Ramos (cell line): ENCODE results near the gene EPB41.
"Not testable (repeated sequence)": the region's sequence is repeated elsewhere in the genome, so short reads cannot be mapped to it uniquely, and the experiment has no call there.

Experiments used
- in situ Hi-C: fragments of 300-500 bp; cut with MboI; formaldehyde crosslinking; loops from one replicate; pipeline ENCODE4 v1.14.3; 2022; ENCODE audit warnings: low sequenced_read_pairs; ENCODE audit not compliant: unreplicated experiment

EPB41 gene

DNA sequence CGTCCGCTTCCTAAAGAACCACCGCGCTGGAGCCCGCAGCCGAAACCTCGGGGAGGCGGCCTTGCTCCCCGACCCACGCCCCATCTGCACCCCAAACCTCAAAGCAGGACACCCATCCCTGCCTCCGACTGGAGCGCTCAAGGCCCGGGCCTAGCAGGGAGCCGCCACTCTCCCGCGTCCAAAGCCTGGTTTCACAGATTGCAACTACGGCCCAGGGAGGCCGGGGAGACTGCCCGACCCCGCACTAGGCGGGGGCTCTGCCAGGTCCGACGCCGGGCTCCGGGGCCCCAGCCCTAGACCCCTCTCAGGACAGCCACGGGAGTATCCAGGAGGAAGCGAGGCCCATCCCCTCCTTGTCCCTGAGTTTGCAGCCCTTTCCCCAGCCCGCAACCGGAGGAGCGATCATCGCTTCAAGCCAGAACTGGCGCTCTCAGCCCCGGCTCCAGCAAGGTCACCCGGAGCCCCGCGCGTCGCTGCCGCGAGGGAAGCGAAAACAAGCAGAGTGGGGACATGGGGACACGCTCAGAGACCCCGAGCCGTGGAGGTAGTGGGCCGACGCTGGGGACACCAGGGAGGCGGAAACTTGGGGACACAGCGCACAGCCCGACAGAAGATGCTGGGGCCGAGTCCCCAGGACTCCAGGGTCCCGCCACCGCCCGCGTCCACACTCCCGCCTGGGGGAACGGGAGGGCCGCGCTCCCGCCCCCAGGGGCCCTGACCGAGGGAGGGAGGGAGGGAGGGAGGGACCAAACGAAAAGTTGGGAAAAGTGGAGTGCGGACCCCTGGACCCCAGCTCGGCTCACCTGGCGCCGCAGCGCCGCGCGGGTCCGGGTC is 208.9 kb downstream of the EPB41 start:
- in situ Hi-C loops, result no loop called here

DNA sequence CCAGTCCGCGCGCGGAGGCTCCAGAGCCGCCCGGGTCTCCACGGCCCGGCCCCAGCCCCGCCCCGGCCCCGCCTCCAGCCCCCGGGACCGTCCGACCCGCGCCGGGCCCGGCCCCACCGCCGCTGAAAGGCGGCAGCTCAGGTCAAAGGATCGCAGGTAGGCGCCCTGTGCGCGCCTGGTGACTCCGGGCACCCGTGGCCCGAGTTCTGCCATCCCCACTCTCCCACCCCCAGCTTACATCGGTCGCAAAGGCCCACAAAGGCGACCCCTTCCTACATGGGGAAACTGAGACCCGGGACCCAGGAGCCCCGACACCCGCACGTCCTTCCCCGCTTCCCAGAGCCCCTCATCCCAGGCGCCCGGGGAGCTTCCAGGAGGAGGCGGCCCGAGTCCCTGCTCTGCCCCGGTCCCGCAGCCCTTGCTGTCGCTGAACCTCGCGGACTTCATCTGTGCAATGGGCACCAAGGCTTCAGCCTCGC is 209.6 kb downstream of the EPB41 start, which contains the start of gene TMEM200B:
Gene TMEM200B (minus strand): TSS at position 17 of the 479 bp plus-strand sequence. CDS start 2,075 bp downstream, outside the sequence.
- in situ Hi-C loops, result no loop called here

DNA sequence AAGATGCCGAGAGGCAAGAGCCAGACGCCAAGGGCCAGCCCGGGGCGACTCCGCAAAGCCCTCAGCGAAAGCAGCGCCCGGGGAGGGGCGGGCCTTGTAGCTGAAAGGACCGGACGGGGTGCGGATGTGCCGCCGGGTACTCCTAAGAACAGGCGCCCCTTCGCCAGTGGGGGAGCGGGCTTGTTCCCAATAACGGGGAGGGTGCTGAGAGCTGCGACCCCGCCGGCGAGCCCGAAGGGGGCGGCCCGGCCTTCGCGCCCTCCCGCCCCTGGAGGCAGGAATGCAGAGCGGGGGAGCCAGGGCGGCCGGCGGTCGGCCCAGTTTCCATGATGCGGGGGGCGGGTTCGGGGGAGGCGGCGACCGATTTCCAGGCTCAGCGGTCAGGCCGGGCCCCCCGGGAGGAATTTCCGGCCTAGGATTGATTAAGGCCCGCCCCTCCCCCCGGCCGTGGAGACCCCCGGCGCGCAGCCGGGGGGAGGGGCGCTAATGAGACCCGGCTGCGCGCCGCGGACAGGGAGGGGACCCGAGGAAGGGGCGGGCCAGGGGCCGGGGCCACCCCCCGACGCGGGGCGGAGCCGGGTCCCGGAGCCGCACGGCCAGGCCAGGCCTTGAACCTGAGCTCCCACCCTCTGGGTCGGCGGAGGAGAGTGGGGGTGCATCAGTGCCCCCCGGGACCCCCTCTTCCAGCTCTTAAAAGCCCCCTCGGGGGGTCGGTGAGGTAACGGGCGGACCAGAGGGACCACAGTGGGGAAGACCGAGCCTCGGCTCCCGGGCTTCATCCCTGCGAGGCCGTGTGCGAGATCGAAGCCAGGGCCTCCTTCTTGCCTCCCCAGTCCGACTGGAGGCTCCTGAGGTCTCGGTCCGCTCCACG is 210.2 kb downstream of the EPB41 start:
- in situ Hi-C loops, result no loop called here

DNA sequence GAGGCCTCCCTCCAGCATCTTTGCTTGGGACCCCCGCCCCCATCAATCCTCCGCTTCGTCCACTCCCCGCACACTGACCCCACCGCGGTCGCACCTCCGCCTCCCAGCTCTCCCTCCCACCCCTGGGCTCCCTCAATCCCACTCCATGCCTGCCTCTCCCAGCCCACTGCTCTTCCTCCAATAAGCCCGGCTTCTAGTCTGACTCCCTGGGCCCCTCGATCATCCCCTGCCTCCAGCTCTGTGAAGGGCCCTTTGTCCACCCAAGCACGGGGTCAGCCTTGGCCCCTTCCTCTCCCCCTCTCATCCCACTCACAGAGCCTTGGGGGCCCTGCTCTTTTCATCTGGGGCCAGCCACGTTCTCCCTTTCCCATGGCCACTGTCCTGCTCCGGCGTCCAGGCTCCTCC is 210.9 kb downstream of the EPB41 start:
- in situ Hi-C loops, result no loop called here

DNA sequence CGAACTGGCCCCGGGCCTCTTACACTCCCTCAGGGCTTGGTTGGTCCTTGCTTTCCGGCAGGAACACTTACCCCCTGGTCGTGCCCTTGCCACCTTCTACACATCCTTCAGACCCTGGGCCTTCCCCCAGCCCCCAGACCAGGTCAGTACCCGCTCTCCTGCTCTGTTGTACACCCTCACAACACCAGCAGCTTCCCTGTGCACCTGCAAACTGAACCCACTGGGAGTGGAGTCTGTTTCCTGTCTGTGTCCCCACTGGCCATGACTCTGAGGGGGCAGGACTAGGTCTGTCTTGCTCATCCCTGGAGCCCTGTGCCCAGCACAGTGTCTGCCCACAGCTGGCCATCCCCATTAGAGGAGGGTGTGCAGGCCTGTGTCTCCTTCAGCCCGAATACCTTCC is 211.4 kb downstream of the EPB41 start:
- in situ Hi-C loops, result no loop called here

DNA sequence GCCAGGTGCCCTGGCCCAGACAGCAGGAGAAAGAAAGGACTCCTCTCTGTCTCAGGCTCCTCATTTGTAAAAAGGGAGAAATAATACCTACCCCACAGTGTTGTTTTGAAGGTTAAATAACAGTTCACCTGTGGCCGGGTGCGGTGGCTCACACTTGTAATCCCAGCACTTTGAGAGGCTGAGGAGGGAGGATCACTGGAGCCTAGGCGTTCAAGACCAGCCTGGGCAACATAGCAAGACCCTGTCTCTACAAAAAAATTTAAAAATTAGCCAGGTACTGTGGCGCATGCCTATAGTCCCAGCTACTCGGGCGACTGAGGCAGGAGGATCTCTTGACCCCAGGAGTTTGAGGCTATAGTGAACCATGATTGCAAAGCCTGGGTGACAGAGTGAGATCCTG is 211.8 kb downstream of the EPB41 start:
- in situ Hi-C loops, result no loop called here

DNA sequence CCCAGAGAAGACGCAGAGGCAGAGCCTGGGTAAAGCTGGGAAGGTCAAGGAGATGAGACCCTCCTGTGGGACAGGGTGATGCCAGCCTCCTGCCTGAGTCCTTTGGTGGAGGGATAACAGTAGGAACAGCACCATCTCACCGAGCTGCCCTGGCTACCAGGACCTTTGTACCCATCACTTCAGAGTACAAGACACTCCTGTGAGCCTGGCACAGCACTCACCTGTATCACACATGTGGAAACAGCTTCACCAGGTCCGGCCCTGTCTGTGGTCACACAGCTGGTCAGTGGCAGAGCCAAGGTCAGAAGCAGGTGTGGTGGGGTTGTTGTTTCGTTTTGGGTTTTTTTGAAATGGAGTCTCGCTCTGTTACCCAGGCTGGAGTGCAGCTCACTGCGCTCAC is 214.4 kb downstream of the EPB41 start:
- in situ Hi-C loops, result no loop called here

DNA sequence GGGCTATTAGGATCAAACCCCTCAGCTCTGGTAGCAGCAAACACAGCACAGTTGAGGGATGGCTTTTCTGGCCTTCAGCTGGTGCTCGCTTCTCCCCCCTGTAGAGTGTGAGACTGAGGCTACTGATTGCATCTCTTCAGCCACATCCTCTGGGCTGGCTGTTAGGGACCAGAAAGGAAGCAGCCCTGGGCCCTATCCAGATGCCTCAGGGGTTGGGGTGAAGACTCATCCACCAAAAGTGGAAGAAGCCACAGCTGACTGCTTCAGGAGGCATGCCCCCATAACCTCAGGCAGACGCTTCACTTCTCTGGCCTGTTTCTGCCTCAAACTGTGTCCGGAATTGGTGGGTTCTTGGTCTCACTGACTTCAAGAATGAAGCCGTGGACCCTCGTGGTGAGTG is 215.5 kb downstream of the EPB41 start:
- in situ Hi-C loops, result no loop called here

DNA sequence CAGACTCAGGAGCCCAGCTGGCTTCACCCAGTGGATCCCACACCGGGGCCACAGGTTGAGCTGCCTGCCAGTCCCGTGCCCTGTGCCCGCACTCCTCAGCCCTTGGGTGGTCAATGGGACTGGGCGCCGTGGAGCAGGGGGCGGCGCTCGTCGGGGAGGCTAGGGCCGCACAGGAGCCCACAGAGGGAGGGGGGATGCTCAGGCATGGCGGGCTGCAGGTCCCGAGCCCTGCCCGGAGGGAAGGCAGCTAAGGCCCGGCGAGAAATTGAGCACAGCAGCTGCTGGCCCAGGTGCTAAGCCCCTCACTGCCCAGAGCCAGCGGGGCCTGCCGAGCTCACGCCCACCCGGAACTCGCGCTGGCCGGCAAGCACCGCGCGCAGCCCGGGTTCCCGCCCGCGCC is 216.7 kb downstream of the EPB41 start:
- in situ Hi-C loops, result not testable (repeated sequence)

DNA sequence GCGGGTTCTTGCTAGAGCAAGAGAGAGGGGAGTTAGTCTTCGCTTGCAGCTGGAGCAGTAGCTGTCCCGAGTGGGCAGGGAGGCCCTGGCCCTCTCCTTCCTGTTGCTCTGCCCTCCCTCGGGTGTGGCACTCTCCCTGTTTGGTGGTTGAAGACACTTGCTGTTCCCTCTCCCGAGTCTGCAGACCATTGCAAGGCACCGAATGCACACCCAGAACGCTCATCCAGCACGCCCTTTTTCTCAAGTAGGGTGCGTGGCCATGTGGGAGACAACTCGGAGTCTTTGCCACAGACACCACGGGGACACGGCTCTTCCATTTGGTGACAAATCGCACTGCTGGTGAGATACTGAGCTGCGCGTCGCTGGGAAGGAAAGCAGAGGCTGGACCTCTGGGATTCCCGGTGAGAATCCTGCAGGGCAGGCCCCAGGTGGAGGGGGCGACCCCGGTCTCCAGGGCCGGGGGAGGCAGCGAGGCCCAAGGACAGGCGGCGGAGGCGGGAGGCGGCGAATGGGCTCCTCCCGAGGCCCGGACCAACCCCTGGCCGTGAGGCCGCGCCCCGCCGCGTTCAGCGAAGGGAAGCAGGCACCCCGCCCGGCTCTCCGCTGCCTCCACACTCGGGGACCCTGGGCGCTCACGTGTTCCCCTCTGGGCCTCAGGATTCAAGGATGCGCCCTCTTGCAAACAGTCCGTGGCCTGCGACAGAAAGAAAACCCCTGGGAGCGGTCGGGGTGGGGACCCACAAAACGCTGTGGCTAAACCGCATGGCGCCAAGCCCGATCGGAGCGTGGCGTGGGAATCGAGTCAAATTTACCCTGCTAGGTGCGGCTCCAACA is 219.7 kb downstream of the EPB41 start:
- in situ Hi-C loops, result no loop called here

DNA sequence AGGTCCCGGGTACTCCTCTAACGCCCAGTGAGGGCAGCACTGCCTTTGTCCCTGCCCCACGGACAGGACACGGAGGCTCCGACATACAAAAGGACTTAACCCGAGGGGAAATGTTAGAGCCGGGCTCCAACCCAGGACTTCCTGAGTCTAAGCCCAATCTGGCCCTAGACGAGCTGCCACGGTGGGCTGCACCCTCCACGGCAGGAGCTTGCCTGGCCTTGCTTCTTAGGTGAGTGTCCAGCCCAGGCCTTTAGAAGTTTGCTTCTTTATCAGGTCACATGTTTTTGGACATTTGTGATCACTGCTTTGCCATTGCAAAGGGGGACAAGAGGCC is 220.3 kb downstream of the EPB41 start:
- in situ Hi-C loops, result no loop called here

DNA sequence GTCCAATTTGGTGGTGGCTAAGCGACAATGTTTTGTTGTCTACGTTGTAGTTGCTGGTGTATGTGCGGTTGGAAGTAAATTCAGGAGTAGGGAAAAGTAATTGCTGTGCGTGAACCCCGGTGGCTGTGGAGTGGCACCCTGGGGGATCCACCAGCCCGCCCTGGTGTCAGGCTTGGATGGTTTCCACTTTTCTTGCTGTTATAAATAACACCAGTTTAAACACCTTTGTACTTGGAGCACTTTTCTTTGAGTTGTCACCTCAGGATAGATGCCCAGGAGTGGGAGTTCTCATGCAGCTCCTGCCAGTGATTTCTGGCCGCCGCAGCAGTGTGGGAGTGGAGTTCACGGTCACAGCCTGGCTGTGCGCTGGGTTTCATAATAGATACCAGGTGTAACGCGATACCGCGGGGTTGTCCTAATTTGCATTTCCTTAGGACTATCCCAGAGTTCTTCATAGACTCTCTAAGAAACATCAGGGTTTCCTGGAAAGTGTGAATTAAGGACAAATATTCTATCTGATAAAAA is 222.1 kb downstream of the EPB41 start:
- in situ Hi-C loops, result no loop called here

DNA sequence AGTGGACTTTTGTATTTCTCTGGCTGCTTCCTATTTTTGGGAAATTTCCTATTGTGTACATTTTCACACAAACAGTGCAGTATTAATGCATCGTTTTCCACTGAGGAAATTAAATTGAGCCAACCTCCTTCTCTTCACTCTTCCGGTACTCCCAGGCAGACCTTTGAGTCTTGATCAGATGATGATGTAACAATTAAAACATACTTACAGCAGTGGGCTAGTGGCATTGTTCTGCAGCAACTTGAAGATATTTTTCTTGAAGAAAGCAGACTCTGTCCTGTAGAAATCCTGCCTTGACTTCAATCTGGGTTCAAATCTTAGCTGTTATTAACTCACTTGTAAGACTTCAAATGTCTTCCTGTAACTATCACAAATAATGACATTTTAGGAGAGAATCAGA is 228.3 kb downstream of the EPB41 start:
- in situ Hi-C loops, result no loop called here

DNA sequence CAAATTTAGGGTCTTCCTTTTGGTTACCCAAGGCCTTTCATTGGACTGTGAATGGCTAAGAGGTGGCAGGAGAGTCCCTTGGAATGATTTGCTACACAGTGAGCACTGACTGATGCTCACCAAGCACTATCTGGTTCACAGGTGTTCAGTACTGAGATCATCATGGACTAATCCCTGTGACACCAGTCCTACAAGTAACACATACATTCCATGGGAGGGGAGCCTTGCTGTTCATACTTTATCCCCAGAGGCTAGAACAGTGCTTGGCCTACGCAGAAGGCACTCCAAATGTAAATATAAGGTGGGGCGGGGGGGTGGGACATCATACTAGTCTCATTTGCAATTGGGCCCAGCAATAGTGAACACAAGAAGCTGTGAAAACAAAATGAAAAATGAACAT is 229.8 kb downstream of the EPB41 start:
- in situ Hi-C loops, result no loop called here

DNA sequence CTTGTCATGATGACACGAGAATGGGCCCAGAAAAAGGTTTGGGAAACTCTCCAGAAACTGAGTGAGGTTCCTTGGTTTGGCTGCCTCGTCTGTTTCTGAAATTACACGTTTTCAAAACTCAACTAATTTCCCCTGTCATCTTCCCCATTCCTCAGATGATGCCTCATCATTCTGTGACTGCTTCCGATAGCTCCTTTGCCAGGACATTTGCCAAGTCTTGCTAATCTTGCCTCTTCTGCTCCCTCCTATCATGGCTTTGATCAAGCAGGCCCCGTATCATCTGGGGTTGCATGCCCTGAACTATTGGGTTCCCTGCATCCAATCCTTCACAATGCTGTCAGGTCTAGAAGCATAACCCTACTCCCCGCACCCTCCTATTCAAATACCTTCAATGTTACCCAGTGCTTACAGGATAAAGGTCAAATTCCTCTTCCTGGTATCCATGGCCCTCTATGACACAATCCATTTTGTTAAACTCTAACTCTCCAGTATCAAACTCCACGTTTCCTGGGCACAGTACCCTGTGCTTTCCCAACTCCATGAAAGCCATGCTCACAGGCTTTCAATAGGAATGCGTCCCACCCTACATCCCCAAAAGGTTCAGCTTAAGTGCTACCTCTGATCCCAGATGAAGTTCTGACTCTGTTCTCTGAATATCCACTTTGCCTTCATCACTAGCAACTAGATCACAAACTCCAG is 231.5 kb downstream of the EPB41 start:
- in situ Hi-C loops, result no loop called here

DNA sequence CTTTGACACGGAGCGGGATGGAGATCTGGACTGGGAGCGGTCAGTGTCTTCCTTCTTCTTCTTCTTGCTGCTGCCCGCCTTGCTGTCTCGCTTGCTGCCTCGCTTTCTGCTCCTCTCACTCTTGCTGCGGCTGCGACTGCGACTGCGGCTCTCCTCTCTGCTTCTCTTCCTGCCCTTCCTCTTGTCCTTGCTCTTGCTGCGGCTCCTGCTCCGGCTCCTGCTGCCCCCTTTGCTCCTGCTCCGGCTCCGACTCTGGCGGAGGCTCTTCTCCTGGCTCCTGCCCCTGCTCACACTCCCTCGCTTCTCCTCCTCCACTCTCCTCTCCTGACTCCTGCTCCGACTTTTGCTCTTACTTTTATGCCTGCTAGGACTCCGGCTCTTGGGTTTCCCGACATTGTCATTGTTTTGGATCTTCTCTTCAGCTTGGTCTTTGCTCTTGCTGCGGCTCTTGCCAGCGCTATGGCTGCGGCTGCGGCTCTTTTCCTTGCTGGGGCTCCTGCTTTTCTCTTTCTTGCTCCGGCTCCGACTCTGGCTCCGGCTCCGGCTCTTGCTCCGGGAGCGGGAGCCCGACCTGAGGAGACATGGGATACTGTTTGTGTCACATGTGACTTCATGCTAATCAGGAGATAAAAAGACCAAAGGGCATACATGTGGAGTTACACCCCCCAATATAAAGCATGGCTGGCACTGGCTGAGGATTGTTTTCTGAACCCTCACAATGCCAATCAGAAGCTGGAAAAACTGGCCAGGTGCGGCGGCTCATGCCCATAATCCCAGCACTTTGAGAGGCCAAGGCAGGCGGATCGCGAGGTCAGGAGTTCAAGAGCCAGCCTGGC is 234.5 kb downstream of the EPB41 start:
- in situ Hi-C loops, result no loop called here

DNA sequence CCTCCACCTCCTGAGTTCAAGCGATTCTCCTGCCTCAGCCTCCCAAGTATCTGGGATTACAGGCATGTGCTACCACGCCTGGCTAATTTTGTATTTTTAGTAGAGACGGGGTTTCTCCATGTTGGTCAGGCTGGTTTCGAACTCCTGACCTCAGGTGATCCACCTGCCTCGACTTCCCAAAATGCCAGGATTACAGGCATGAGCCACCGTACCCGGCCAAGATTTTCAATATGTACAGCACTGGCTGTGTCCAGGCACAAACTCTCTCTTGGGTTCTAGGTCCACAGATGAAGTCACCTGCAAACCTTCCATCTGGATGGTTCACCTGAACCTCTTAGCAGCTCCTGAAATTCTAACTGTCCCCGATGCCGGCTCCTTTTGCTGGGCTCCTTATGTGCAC is 236.0 kb downstream of the EPB41 start:
- in situ Hi-C loops, result not testable (repeated sequence)

DNA sequence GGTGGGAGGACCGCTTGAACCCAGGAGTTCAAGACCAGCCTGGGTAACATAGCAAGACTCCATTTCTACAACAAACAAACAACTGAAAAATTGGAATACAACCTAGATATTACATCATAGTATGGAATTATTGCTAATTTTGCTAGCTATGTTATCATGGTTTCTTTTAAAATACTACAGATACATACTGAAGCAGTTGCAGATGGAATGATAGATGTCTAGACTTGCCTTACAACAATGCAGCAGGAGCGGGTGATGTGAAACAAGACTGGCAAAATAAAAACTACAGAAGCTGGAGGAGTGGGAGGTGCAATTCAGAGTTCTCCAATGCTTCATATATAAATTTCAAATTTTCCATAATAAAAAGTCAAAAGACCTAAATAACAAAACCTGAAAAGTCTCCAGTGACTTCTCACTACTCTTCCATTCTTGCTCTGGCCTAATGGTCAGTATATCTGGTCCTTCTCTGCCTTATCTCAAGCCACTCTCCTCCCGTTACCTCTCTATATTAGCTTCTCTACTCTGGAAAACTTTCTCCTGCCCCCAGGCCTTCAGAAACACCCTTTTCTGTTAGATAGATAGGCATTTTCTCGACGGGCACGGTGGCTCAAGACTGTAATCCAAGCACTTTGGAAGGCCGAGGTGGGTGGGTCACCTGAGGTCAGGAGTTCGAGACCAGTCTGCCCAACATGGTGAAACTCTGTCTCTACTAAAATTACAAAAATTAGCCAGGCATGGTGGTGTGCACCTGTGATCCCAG is 237.9 kb downstream of the EPB41 start:
- in situ Hi-C loops, result no loop called here
